Choroid plexus epithelial cell (primary cell): ENCODE measurements around the gene PREB.

Experiments used
- DNase-seq: peaks from one replicate; pipeline ENCODE4 v3.0.0-alpha.2; 2010; ENCODE audit warnings: low read depth
- H3K4me3 ChIP-seq: 2 replicates; pipeline ENCODE4 v1.5.1; 2011; ENCODE audit warnings: low read depth, mild to moderate bottlenecking, control low read depth, low read length, moderate library complexity
- TF ChIP-seq, protein P1 (sequence below): conservative IDR thresholded peaks from 2 replicates; pipeline ENCODE4 v1.5.1; 2011; ENCODE audit warnings: low read depth, mild to moderate bottlenecking, control low read depth, inconsistent platforms, low read length, moderate library complexity

The PREB gene

DNA sequence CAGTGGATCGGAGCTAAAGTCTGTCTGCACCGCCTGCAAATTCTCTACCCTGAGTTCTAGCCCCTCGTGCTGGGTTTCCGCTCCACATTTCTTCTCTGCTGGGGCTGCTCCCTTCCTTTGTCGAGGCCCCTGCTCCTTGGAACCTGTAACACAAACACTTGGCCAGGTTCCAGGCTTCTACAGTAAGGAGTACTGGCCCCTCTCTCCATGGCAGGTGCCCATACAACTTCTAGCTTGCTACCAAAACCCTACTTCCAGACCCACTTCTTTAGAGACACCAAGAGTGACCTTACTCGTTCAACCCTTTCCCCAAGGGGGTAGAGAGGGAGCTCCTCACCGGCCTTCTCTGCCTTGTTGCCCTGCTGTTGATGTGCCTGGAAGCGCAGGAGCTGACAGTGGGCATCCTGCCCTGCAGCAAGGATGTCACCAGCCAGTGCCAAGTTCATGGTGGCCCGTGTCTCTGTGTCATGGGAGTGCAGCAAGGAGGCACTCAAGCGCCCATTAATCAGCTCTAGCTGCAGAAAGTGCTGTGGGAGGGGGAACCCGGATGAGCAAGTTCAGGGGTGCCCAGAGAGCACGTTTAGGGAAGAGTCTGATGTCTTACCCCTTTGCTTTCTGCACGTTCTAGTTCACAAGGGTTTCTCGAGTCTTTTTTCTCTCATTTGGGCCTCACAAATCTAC, 1.1 kb downstream of the PREB start:
- TF ChIP-seq, protein P1, sequence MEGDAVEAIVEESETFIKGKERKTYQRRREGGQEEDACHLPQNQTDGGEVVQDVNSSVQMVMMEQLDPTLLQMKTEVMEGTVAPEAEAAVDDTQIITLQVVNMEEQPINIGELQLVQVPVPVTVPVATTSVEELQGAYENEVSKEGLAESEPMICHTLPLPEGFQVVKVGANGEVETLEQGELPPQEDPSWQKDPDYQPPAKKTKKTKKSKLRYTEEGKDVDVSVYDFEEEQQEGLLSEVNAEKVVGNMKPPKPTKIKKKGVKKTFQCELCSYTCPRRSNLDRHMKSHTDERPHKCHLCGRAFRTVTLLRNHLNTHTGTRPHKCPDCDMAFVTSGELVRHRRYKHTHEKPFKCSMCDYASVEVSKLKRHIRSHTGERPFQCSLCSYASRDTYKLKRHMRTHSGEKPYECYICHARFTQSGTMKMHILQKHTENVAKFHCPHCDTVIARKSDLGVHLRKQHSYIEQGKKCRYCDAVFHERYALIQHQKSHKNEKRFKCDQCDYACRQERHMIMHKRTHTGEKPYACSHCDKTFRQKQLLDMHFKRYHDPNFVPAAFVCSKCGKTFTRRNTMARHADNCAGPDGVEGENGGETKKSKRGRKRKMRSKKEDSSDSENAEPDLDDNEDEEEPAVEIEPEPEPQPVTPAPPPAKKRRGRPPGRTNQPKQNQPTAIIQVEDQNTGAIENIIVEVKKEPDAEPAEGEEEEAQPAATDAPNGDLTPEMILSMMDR: no peak
- no peak for DNase-seq
- peak overlapping the region; percentile 96 for H3K4me3 ChIP-seq

DNA sequence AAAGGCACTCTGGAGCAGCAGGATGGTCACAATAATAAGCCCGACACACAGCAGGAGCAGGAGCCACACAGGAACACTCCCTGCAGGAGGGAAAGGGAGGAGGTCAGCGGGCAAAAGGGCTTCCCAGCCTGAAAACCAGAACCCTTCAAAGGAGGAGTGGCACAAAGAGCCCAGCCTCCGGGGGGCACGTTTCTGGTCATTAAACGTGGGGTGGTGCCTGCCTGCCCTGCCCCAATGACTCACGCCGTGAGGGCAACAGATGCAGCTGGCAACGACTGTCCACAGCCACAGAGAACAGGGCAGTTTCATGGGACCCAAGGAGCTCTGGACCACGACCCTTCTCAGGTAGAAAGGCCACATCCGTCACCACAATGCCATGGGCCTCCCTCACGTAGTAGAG, 3.0 kb downstream of the PREB start:
- DNase-seq: no peak
- no peak overlapping the region for H3K4me3 ChIP-seq
- TF ChIP-seq, protein P1: no peak

DNA sequence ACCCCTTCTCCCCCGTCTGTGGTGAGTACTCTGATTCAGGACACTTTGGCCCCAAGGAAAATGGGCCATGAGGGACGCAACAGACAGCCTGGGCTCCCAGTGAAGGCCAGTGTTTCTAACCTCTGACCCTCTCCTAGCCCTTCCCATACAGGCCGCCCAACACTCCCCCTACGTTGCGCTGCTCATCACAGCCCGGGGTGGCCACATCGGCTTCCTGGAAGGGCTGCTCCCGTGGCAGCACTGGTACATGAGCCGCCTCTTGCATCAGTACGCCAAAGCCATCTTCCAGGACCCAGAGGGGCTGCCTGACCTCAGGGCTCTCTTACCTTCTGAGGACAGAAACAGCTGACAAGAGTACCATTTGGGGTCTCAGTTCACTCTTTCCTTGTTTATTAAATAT, 4.0 kb downstream of the PREB start:
- TF ChIP-seq, protein P1: no peak
- no peak overlapping the region for H3K4me3 ChIP-seq
- DNase-seq: no peak

DNA sequence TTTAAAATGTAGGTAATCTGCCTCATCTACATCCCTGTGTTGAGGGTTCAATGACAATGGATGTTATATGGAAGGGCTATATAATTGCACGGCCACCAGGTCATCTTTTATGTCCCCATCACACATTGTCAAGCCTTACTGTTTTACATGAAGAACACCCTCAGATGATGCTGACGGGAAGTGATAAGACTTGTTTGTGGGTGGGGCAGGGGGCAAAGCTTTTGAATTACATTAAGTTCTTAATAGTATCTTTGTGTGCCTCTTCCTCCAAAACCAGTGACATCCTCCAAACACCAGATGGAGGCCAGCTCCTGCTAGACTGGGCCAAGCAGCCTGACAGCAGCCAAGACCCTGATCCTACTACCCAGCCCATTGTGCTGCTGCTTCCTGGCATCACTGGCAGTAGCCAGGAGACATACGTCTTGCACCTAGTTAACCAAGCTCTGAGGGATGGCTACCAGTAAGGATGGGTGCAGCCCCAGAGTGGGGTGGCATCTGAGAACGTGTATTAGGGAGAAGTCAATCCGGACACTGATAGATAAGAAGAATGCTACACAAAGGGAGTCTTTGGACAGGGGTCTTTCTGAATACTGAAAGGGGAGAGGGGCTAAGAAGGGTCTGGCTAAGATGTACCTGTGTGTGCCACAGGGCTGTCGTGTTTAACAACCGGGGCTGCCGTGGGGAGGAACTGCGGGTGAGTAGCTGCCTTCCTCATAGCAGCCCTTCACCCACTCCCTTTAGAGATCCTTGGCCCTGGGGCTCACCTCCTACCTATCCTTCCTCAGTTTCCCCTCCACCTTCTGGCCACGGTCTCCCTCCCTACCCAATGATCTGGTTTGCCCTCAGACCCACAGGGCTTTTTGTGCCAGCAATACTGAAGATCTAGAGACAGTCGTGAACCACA, 5.5 kb downstream of the PREB start:
- no peak overlapping the region for H3K4me3 ChIP-seq
- TF ChIP-seq, protein P1: no peak
- DNase-seq: no peak

DNA sequence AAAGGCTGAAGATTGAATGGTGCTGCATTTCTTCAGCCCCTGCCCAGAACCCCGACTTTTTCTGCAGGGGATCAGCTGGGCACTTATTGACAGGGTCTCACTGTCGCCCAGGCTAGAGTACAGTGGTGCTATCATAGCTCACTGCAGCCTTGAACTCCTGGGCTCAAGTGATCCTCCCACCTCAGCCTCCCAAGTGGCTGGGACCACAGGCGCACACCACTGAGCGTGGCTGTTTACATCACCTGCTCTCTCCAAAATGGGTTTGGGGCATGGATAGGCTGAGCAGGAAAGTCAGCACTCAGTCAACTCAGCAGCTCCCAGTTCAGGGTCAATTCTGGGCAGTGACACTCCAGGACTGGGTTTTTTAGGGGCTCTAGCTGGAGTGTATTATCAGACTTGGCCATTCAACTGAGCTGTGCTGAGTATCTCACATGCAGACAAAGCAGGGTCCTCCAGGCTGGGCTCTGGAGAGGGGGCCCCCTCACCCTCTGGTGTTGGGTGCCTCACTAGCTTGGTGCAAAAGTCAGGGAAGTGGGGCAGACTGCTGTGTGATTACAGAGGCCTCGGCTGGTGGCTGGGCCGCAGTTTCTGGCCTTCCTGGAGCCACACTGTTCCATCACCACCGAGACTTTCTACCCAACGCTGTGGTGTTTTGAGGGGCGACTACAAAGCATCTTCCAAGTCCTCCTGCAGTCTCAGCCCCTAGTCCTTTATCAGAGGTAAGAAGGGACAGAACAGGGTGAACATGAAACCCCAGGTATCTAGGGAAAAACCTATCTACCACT, 6.4 kb downstream of the PREB start:
- TF ChIP-seq, protein P1: no peak
- DNase-seq: no peak
- H3K4me3 ChIP-seq: no peak overlapping the region

DNA sequence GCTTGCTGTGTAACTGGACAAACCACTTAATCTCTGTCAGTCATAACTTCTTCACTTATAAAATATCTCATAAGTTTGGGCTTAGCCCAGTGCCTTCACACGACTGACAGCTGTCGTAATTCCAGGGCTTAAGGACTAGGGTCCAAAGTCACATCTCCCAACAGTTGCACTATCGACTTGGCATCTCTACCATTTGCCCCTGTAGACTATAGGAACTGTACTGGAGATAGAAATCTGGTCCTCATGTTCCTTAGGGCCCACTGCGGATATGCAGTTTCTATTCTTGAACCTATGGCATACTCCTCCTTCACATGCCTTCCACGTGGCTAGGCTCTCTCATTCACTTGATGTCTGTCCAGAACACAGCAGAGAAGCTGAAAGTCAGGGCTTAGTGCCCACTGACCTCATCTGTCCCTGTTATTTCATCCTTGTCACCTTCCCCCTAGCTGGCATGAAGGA, 8.2 kb downstream of the PREB start:
- no peak for DNase-seq
- H3K4me3 ChIP-seq: no peak overlapping the region
- TF ChIP-seq, protein P1: no peak
